ENCODE results near the gene SETD5.

DNA sequence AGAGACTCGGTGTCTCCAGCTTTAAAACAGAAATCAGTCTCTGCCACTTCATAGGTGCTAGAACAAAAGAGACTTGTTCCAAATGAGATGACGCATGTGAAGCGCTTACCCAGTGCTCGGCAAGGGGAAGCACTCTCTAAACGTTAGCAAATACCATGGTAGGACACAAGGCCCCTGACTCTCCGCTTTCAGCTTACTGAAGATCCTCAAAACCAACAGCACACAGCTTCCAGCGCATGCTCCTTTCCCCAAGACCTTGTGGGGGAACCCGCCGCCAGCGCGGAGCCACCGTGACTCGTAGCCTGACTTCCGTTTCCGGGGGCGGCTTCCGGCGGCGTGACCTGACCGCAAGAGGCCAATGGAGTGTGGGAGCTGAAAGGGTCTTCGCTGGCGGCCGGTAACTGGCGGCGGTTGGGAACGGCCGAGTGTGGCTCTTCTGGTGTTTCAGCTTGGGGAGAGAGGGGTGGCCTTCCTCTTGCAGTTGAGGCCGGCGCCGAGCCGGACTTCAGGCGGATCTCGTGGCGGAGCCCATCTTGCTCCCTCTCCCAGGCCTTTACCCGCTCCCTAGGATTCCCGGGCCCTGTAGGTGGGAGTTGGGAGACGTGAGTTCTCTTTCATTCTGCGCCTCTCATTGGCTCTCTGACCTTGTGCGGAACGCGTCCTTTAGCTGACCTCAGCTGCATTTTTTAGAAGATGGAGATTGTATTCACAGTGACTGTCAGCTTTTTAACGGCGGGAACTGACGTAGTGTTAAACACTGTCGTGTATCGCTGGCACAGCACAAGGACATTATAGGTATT is 34.5 kb upstream of the SETD5 start, which contains the start of gene THUMPD3:
- TF ChIP-seq EP300 (IDR thresholded peaks at IDR 0.05) (no peak), POLR2A (IDR thresholded peaks at IDR 0.05) (peak; percentile 67)
- TF ChIP-seq, protein P1, sequence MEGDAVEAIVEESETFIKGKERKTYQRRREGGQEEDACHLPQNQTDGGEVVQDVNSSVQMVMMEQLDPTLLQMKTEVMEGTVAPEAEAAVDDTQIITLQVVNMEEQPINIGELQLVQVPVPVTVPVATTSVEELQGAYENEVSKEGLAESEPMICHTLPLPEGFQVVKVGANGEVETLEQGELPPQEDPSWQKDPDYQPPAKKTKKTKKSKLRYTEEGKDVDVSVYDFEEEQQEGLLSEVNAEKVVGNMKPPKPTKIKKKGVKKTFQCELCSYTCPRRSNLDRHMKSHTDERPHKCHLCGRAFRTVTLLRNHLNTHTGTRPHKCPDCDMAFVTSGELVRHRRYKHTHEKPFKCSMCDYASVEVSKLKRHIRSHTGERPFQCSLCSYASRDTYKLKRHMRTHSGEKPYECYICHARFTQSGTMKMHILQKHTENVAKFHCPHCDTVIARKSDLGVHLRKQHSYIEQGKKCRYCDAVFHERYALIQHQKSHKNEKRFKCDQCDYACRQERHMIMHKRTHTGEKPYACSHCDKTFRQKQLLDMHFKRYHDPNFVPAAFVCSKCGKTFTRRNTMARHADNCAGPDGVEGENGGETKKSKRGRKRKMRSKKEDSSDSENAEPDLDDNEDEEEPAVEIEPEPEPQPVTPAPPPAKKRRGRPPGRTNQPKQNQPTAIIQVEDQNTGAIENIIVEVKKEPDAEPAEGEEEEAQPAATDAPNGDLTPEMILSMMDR (IDR thresholded peaks at IDR 0.05) = no peak
